DOHH2 (cell line): ENCODE data around the gene SEC16A.

Experiments used
- H3F3A ChIP-seq: fragments of 200-600 bp; sonication (generic), shearing (Covaris generic); 2 replicates; pipeline ENCODE4 v1.6.0; 2016; ENCODE audit warnings: antibody characterized with exemption, mild to moderate bottlenecking; ENCODE audit not compliant: control insufficient read depth, insufficient read depth
- H3K27ac ChIP-seq: fragments of 200-600 bp; sonication (generic); 2 replicates; pipeline ENCODE4 v1.5.1; 2014; ENCODE audit warnings: low read depth, mild to moderate bottlenecking, low read length, moderate library complexity
- H3K27me3 ChIP-seq: fragments of 200-600 bp; sonication (generic); 2 replicates; pipeline ENCODE4 v1.6.1; 2014; ENCODE audit warnings: mild to moderate bottlenecking, low read length, mixed read lengths; ENCODE audit not compliant: control insufficient read depth
- H3K36me3 ChIP-seq: fragments of 200-600 bp; sonication (generic); 2 replicates; pipeline ENCODE4 v1.6.1; 2014; ENCODE audit warnings: mild to moderate bottlenecking, low read length, moderate library complexity, mixed read lengths; ENCODE audit not compliant: control insufficient read depth
- H3K4me1 ChIP-seq: fragments of 200-600 bp; sonication (generic); 2 replicates; pipeline ENCODE4 v1.6.1; 2014; ENCODE audit warnings: mild to moderate bottlenecking, low read length, mixed read lengths; ENCODE audit not compliant: control insufficient read depth
- H3K4me2 ChIP-seq: fragments of 200-600 bp; sonication (generic); 2 replicates; pipeline ENCODE4 v1.6.0; 2014; ENCODE audit warnings: mild to moderate bottlenecking, low read length, moderate library complexity
- H3K4me3 ChIP-seq: fragments of 200-600 bp; sonication (generic); 2 replicates; pipeline ENCODE4 v1.5.1; 2014; ENCODE audit warnings: mild to moderate bottlenecking, low read length, mixed read lengths
- H3K79me2 ChIP-seq: fragments of 200-600 bp; sonication (generic); 2 replicates; pipeline ENCODE4 v1.6.1; 2014; ENCODE audit warnings: mild to moderate bottlenecking, low read length, mixed read lengths; ENCODE audit not compliant: control insufficient read depth
- H3K9me2 ChIP-seq: fragments of 200-600 bp; sonication (generic); replicated peaks from 2 replicates; pipeline ENCODE4 v1.6.1; 2014; ENCODE audit warnings: mild to moderate bottlenecking, low read length, mixed read lengths; ENCODE audit not compliant: control insufficient read depth
- H3K9me3 ChIP-seq: fragments of 200-600 bp; sonication (generic); 2 replicates; pipeline ENCODE4 v1.6.1; 2014; ENCODE audit warnings: antibody characterized with exemption, low read length, mixed read lengths; ENCODE audit not compliant: control insufficient read depth, insufficient read depth
- H4K20me1 ChIP-seq: fragments of 200-600 bp; sonication (generic); 2 replicates; pipeline ENCODE4 v1.6.0; 2014; ENCODE audit warnings: low read depth, mild to moderate bottlenecking, antibody characterized with exemption, low read length, moderate library complexity; ENCODE audit not compliant: control insufficient read depth, insufficient read depth
- EZH2phosphoT487 ChIP-seq: fragments of 200-600 bp; sonication (generic); IDR thresholded peaks from 2 replicates; pipeline ENCODE4 v1.6.1; 2017; ENCODE audit warnings: borderline replicate concordance, mild to moderate bottlenecking, antibody characterized with exemption, low read length, moderate library complexity, mixed read lengths
- TF ChIP-seq, protein P1 (sequence below): fragments of 200-600 bp; sonication (generic); IDR thresholded peaks from one replicate; pipeline ENCODE4 v1.5.1; 2014; ENCODE audit warnings: antibody characterized with exemption, mild to moderate bottlenecking, low read depth, low read length; ENCODE audit not compliant: poor library complexity, severe bottlenecking

SEC16A gene

DNA sequence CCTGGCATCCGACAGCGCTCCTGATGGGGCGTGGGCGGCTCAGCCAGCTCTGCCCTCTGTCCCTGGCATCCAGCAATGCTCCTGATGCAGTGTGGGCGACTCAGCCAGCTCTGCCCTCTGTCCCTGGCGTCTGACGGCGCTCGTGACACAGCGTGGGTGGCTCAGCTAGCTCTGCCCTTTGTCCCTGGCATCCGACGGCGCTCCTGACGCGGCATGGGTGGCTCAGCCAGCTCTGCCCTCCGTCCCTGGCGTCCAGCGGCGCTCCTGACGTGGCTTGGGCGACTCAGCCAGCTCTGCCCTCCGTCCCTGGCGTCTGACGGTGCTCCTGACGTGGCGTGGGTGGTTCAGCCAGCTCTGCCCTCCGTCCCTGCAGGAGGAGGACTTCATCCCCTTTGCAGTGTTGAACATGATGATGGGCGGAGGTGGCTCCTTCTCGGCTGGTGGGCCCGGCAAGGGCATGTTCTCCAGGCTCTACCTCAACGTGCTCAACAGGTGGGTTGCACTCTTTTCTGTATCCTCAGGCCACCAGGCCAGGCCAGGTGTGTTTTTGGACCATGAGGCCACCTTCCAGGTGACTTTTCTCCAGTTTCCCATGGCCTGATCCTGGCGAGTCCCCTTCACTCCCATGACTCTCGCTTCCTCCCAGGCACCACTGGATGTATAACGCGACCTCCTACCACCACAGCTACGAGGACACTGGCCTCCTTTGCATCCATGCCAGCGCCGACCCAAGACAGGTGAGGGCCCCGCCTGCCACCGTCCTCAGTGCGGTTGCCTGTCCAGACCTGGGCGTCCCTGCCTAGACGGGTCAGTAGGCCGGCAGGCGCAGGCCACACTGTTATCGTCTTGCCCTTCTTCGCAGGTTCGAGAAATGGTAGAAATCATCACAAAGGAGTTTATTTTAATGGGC, 64.4 kb downstream of the SEC16A start:
- H3K36me3 ChIP-seq: peaks cover 91% of the 10 kb centered on the region
- TF ChIP-seq, protein P1, sequence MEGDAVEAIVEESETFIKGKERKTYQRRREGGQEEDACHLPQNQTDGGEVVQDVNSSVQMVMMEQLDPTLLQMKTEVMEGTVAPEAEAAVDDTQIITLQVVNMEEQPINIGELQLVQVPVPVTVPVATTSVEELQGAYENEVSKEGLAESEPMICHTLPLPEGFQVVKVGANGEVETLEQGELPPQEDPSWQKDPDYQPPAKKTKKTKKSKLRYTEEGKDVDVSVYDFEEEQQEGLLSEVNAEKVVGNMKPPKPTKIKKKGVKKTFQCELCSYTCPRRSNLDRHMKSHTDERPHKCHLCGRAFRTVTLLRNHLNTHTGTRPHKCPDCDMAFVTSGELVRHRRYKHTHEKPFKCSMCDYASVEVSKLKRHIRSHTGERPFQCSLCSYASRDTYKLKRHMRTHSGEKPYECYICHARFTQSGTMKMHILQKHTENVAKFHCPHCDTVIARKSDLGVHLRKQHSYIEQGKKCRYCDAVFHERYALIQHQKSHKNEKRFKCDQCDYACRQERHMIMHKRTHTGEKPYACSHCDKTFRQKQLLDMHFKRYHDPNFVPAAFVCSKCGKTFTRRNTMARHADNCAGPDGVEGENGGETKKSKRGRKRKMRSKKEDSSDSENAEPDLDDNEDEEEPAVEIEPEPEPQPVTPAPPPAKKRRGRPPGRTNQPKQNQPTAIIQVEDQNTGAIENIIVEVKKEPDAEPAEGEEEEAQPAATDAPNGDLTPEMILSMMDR: no peak
- no peak for TF ChIP-seq EZH2phosphoT487
- no peaks in the 10 kb centered on the region for H4K20me1 ChIP-seq
- H3K9me2 ChIP-seq: no peaks in the 10 kb centered on the region
- H3K4me1 ChIP-seq: no peaks in the 10 kb centered on the region
- H3K79me2 ChIP-seq: peaks cover 11% of the 10 kb centered on the region
- H3K4me2 ChIP-seq: no peak overlapping the region
- H3F3A ChIP-seq: no peaks in the 10 kb centered on the region
- H3K4me3 ChIP-seq: no peak overlapping the region
- no peaks in the 10 kb centered on the region for H3K27me3 ChIP-seq
- H3K9me3 ChIP-seq: no peaks in the 10 kb centered on the region
- no peak overlapping the region for H3K27ac ChIP-seq

- Histone ChIP-seq H3K9me2 (no peaks in the 10 kb centered on the region), H3K79me2 (peaks cover 26% of the 10 kb centered on the region), H3K4me2 (no peak overlapping the region), H3K36me3 (peaks cover 91% of the 10 kb centered on the region), H3F3A (no peaks in the 10 kb centered on the region), H3K4me1 (peaks cover 7% of the 10 kb centered on the region), H3K4me3 (no peak overlapping the region), H3K27me3 (no peaks in the 10 kb centered on the region), H4K20me1 (peaks cover 6% of the 10 kb centered on the region; the same call in 1 of the 2 replicates), H3K9me3 (no peaks in the 10 kb centered on the region), H3K27ac (no peak overlapping the region)
- TF ChIP-seq EZH2phosphoT487: no peak
- TF ChIP-seq, protein P1: no peak
Measured at GRCh38 chr9:136416914-136417313, 65.9 kb downstream of the SEC16A start.

DNA sequence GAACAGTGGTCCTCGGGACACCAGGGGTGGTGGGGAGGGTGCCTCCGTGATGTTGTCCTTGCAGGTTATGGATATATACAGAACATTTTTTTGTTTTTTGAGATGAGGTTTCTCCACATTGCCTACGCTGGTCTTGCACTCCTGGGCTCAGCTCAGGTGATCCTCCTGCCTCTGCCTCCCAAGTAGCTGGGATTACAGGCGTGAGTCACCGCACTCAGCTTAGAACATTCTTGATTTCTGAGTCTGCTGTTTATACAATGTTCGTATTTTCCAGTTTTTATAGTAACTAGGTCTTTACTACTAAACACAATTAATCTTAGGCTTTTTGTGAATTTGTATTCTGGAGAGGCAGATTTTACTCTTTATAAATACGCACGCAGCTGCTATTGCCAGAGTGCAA, 66.4 kb downstream of the SEC16A start:
- H3K9me2 ChIP-seq: no peaks in the 10 kb centered on the region
- peaks cover 31% of the 10 kb centered on the region for H3K79me2 ChIP-seq
- no peak overlapping the region for H3K4me3 ChIP-seq
- H3K4me2 ChIP-seq: no peak overlapping the region
- TF ChIP-seq EZH2phosphoT487: no peak
- TF ChIP-seq, protein P1: no peak
- no peak overlapping the region for H3K27ac ChIP-seq
- H4K20me1 ChIP-seq: peaks cover 11% of the 10 kb centered on the region; the same call in 1 of the 2 replicates
- no peaks in the 10 kb centered on the region for H3F3A ChIP-seq
- H3K4me1 ChIP-seq: peaks cover 12% of the 10 kb centered on the region
- H3K36me3 ChIP-seq: peaks cover 91% of the 10 kb centered on the region
- H3K27me3 ChIP-seq: no peaks in the 10 kb centered on the region
- no peaks in the 10 kb centered on the region for H3K9me3 ChIP-seq
